Activated gamma-delta T cell treated with Interleukin-2 at 50 U/mL for 16 hours (primary cell): ENCODE results near the gene CIAO2A.
"Not testable (repeated sequence)": the region's sequence is repeated elsewhere in the genome, so short reads cannot be mapped to it uniquely, and the experiment has no call there.

Experiments
- DNase-seq: peaks from one replicate; pipeline ENCODE4 v3.0.0-alpha.2; 2020

CIAO2A gene

DNA sequence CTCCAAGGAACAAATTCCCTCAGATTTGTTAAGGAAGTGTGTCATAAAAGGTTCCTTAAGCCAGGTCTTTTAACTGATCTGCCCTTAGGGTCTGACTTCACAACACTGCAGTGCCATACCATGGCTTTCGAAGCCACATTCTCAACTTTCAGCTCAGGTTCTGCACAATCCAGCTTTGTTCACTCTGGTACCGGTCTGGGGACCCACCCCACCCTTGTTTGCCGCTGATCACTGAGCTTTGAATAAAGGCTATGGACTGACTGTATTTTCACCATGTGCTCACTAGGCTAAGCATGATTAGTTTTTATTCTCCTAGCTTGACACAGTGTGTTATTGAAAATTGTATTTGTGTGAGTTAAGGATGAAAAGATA is 18.0 kb upstream of the CIAO2A start:
- no peak for DNase-seq

DNA sequence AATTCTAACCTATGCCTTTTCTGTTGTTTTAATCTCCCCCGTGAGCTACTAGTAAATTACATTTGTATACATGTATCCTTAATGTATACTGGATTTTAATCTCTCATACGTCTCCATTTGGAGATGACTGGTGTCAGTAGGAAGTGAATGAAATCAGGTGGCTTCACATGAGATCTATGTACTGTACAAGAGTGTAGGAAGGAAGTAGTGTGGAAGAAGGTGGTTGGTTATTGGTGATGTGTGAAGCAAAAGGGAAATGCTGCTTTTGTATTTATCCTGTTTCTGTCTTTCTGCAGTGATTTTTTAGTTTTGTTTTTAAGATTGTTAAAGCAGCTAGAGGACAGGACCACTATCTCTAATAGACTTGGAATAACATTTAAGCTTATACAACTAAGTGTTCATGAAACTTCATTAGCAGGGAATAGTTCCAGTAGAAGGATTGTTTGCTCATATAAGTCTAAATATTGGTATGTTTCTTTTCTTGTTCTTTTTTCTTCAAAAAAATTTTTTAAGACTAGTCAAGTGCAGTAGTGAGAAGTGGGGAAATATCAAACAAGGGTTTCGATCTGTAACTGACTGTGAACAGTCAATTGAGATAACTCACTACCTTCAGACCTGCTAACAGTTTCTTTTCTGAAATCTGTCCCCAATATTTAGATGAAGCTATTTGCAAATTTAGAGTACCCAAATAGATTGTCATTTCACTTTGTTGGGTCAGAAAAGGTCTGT is 17.5 kb upstream of the CIAO2A start:
- no peak for DNase-seq

DNA sequence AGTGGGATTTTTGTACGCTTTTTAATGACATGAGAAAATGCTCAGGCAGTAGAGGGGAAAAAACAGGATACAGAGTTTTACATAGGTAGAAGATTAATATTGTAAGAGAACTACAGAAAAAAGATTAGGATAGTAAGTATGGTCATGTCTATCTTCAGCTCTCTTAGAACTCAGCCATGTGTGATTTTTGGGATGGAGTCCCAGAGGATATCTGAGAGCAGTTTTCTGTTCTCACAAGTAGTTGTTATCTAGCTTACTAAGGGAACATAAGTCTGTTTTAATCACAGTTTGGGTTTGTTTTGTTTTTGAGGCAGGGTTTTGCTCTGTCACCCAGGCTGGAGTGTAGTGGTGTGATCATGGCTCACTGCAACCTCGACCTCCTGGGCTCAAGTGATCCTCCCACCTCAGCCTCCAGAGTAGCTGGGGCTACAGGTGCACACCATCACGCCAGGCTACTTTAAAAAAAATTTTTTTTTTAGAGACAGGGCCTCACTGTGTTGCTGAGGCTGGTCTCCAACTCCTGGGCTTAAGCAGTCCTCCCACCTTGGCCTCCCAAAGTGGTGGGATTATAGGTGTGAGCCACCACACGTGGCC is 16.6 kb upstream of the CIAO2A start:
- DNase-seq = not testable (repeated sequence)

DNA sequence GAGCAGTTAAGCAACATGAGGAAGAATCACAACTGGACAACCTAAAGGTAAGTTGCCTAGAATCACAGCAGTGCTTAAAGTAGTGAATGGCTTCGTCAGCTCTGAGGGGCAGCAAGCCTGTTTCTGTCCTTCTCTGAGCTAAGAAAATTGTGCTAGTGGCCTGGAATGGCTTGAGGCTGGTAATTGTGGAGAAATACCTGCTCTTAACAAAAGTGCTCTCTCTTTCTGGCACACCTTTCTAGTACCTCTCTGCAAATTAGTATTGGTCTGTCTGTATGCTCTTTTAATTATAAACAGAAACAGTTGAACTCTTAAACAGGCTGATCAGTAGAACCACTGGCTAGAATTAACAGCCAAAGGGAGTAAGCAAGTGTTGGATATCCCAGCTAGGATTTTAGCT is 13.7 kb upstream of the CIAO2A start:
- no peak for DNase-seq

DNA sequence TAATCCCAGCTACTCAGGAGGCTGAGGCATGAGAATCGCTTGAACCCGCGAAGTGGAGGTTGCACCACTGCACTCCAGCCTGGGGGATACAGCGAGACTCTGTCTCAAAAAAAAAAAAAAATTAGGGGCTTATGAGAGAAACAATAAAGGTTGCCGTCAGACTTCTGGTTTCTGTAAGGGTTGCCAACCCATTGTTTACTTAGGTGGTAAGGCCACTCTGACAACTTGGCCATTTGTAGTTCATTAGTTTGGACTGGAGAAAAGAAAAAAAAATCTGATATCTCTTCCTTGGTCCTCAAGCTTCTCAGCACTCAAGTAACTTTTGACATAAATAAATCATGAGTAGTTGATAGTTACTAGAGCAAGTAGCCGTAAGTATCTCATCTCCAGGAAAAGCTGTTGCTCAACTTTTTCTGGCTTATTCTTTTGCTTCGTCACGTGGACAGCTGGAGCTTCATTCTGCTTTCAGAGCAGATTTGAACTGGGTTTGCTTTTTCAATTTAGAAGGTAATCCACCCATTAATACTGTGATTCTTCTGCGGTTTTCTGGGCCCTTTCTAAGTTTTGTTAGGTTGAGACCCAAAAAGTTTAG is 11.6 kb upstream of the CIAO2A start:
- DNase-seq = no peak

DNA sequence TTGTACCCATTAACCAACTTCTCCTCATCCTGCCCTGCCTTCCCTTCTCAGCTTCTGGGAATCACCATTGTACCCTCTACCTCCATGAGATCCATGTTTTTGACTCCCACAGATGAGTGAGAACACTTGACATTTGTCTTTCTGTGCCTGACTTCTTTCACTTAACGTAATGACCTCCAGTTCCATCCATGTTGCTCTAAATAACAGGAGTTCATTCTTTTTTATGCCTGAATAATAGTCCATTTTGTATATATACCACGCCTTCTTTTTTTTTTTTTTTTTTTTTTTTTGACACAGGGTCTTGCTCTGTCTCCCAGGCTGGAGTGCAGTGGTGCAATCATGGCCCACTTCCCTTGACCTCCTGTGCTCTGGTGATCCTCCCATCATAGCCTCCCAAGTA is 8.9 kb upstream of the CIAO2A start:
- DNase-seq = no peak

DNA sequence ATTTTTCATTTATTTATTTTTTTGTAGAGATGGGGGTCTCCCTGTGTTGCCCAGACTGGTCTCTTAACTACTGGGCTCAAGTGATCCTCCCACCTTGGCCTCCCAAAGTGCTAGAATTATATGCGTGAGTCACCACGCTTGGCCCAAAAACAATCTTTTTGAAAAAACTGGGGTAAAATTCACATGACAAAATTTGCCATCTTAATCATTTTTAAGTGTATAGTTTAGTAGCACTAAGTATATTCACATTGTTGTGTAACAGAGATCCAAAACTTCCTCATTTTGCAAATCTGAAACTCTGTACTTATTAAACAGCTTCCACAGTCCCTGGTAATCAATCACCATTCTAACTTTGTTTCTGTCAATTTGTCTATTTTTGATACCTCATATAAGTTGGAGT is 7.3 kb upstream of the CIAO2A start:
- no peak for DNase-seq

DNA sequence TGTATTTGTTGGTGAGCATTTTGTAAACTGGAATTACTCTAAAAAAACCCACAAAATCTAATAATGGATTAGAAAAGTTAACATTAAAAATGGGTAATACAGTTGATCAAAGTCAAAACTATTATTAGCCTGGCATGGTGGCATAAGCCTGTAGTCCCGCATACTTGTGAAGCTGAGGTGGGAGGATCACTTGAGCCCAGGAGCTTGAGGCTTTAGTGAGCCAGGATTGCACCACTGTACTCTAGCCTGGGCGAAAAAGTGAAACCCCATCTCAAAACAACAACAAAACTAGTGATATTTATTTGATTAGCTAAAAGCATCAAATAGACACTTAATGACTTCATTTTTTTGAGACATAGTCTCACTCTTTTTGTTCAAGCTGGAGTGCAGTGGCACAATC is 5.7 kb upstream of the CIAO2A start:
- no peak for DNase-seq

DNA sequence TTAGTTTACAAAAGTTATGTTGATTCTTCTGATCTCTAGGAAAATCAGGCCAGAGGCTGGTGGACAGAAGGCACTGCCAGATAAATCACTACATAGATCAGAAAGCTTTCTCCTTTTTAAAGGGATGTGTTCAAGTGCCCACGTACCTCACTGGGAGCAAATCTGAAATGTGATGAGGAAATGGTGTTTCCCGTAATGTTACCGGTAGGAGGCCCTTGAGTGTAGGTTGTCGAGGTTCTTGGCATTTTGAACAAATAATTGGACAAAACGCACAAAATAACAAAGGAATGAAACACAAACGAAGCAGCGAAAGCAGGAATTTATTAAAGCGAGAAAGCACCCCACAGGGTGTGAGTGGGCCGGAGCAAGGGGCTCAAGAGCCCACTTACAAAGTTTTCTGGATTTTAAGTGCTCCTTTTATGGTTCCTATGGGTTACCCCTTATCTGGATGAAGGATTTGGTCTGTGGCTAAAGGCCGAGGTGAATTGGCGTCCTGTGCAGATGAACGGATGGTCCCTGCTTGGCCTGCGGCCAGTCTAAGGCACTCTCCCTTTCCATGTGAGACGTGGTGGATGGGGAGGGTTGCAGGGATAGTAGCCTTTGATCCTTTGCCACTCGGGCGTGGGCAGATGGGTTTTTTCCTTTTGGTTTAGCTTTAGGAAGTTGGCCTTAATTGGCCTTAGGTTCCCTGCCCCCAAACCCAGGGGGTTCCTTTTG is 3.2 kb upstream of the CIAO2A start:
- DNase-seq = no peak

DNA sequence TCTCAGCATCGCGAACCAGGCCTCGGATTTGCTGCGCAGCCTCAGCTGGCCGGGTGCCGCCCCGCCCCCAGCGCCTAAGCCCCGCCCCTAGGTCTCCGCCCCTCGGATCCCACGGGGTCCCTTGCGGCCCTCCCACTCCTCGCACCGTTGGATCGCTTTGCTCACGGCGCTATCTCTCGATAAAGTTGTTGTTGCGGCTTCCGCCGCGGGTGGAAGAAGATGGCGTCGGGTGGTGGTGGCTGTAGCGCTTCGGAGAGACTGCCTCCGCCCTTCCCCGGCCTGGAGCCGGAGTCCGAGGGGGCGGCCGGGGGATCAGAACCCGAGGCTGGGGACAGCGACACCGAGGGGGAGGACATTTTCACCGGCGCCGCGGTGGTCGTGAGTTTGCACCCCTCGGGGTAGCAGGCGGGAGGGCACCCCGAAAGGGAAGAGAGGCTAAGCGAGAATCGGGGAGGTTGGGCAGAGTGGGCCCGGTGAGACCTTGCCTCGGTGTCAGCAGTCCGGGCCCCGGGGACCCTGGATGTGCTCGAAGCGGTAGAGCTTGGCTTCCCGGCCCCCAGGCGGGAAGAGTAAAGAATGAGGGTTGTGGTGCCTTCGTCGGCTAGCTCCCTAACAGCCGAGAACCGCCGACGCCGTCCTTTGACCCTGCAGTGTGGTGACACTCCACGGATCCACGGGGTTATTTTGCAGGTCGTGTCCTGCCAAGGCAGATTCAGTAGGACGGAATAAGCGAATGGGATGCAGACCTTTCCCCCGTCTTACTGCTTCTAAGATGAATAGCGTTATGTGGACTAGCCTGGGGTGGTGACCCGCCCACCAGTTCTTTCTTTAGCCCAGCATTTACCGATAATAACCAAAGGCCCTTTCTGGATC is 2.4 kb upstream of the CIAO2A start, which contains the start of gene SNX1:
Gene SNX1, plus strand, starts transcription at position 188 of the 873 bp plus-strand sequence. Its CDS starts 32 bp downstream, at position 220.
- peak; percentile 97 for DNase-seq

DNA sequence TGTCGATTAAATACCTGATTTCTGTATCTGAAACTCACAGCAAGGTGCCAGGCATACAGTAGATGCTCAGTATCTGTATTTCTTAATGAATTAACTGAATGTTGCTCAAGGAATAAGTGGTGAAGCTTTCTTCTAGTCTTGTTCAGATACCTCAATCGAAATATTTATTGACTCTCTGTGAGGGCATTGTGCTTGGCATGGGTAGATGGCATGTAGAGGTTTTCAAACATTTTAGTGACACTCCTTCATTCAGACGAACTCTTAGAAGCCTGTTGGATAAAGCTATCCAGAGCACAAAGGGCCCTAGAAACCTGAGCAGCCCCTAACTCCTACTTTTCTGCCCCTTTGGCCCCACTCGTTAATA is 1.8 kb upstream of the CIAO2A start:
- DNase-seq = no peak

DNA sequence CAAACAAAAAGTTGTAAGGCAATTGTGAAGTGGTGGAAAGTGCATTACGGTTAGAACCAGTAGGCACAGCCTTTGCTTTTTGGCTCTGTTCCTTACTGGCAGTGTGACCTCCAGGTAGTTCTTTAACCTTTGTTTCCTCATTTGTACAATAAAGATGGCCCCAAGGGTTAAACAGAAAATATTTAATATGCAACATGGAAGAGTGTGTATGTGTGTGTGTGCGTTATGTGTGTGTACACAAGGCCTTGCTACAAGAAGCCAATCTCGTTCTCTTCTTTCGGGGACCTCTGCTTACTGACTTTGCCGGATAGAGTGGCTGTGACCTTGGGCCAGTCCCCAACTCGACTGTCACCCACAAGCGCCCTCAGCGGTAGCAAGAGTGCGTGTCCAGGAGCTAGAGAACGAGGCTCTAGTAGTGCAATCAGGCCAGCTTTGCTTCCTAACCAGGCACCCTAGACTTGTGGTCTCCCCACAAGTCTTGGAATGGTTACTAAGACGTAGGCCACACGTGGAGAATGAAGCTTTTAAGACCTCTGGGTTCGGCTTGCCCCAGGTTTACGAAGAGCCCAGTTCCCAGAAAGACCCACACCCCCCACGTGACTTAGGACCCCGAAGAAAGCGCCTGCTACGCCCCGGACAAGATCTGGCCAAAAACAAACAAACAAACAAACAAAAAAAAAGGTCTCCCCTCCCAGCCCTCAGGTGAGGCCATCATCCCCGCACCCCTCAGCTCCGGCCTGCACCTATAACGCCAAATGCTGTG is 593 bp downstream of the CIAO2A start:
- peak; percentile 16 for DNase-seq

DNA sequence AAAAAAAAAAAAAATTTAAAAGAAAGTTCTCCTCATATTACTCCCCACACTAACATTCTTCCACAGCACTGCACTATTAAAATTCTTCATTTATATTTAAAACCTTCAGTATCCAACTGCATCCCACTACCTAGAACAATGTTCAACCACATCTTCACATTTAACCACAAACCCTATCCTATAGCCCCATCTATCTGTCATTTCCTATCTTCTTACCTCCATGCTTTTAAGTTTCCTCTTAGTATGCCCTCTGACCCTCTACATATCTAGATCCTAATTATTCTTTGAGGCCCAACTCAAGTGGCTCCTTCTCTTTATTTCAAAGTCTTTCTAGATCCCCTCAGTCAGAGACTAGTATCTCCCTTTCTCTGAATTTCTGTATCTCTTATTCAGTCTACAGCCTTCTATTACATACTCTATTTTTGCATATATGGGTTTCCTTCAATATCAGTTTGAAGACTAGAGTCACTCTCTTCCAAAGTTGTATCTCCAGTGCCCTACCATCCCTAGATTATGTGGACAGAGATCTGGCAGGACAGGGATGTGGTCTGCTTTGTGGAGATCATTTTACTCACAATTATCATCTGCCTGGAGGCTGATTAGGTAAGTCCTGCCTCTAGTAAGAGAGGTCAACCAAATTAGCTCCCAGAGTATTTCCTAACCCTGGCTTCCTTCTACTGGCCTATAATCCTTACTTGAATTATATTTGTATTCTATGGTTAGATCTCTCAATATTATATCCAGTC is 1.4 kb downstream of the CIAO2A start:
- no peak for DNase-seq

DNA sequence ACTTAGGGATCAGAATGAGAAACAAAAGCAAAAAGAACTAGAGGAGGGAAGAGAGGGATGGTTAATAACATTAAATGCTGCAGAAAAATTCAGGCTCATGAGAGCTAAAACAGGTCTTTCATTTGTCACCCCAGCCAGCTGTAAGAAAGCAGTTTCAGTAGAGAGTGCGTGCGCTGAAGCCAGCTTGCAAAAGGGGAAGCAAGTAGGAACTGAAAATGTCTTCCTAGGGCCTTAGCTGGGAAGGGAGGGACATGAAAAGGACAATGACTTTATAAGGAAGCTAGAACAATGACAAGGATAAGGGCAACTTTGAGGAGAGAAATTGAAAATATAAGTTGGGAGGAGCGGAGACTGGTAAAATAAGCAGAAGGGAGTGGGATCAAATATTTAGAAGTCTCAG is 3.1 kb downstream of the CIAO2A start:
- no peak for DNase-seq

DNA sequence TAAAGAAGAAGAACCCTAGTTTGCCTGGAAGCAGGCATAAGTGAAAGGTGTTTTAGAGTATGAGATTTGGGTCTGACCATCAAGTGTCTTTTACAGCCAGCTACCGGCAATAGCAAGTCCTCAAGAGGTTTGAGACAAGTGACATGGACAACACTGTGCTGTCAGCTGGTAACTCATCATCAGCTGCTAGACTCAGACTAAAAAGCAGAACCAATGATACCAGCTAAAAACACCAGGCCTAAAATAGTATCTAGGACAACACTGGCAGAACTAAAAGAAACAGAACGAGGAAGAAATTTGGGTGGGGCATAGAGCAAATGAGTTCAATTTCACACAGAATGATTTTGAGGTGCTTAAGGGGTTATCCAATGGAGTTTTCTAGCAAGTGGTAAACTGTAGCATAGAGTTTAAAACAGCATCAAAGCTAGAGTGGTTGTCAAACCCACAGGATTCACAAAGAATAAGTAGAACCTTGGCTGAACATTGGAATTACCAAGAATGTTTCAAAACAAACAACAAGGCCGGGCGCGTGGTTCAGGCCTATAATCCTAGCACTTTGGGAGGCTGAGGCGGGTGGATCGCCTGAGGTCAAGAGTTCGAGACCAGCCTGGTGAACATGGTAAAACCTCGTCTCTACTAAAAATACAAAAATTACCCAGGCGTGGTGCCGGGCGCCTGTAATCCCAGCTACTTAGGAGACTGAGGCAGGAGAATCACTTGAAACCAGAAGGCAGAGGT is 3.9 kb downstream of the CIAO2A start:
- DNase-seq = no peak

DNA sequence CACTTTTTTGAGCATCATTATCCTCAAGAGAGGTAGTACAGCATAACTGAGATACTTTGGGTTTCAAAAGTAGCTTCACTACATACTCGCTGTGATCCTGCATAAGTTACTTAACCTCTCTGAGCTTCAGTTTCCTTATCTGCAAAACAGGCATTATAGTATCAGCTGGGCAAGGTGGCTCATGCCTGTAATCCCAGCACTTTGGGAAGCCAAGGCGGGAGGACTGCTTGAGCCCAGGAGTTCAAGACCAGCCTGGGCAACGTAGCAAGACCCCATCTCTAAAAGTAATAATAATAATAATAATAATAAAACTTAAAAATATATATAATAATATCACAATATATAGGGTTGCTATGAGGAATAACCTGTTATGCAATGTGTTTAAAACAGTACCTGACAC is 10.9 kb downstream of the CIAO2A start:
- DNase-seq = no peak

DNA sequence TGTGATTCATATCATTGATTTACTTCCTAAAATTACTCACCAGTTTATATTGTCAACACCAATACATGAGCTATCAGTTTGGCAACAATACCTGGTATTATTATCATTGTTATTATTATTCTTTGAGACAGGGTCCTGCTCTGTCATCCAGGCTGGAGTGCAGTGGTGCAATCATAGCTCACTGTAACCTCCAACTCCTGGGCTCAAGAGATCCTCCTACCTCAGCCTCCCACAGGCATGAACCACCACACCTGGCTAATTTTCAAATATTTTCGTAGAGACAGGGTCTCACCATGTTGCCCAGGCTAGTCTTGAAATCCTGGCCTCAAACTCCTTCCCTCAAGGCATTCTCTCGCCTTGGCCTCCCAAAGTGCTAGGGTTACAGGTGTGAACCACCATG is 20.1 kb downstream of the CIAO2A start:
- DNase-seq = not testable (repeated sequence)

DNA sequence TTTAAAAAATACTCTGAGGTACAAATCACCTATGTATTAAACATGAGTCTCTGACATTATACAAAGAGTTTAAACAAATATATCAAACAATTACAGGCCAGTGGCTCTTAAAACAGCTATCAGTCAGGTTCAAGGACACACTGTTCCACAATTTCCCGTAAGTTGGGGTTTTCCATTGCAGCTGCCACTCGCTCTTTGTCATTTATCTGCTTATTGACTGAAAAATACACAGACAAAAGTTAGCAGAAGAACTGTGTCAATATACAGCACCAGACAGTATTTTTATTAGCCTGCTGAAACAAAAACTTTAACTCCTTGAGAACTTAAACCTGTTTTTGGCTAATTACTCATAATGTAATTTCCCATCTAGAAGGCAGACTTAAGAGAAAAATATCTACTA is 20.8 kb downstream of the CIAO2A start:
- no peak for DNase-seq

DNA sequence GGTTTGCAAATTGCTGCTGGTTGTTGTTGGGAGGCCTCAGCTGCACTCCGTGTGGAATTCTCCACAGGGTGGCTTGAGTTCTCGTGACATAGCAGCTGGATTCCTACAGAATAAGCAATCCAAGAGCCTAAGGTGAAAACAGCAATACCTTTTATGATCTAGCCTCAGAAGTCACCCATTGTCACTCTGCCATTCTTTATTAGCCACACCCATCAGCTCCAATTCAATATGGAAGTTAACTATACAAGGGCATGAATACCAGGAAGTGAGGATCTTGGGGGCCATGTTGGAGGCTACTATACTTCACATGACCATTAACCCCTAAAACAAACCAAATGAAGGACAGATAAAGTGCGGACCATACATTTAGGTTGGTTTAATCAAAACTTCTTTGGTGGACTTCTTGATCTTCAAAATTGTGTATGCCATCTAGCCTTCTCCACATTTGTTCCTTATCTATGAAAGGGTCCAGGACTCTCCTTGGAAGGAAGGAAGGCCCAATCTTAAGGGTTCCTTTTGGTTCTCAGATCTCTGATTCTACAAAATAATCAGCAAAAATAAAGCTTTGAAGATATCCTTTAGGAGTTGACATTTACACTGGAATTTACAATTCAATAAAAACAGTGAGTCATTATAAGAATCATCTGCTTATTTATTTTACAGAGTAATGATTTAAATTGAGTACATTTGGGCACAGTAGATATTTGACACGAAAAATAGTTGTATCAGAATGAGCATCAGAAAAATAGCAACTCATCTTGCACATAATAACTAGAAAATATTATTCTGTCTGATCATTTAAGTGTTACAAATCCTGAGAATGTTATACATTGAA is 21.5 kb downstream of the CIAO2A start:
- no peak for DNase-seq
